HepG2 (cell line): ENCODE data around the gene NOXO1. TPM values are rescaled to one million over a fixed set of nuclear protein-coding genes. Genes with fewer than 3 reads are reported as not detected.

ENCODE experiments used
- ELF1 ChIP-seq: sonication (generic); formaldehyde crosslinking; IDR thresholded peaks from 2 replicates; pipeline ENCODE4 v1.4.0; 2020; ENCODE audit warnings: missing genetic modification reagents
- ELF4 ChIP-seq: sonication (generic); formaldehyde crosslinking; IDR thresholded peaks from 2 replicates; pipeline ENCODE4 v1.5.0; 2020; ENCODE audit warnings: missing genetic modification reagents, mild to moderate bottlenecking, moderate library complexity, borderline replicate concordance
- ETV6 ChIP-seq: sonication (generic); formaldehyde crosslinking; conservative IDR thresholded peaks from 2 replicates; pipeline ENCODE4 v1.4.0; 2020; ENCODE audit warnings: missing genetic modification reagents
- HMGA1 ChIP-seq: sonication (generic); formaldehyde crosslinking; conservative IDR thresholded peaks from 2 replicates; pipeline ENCODE4 v1.4.0; 2020; ENCODE audit warnings: missing genetic modification reagents
- HMGXB3 ChIP-seq: sonication (generic); formaldehyde crosslinking; IDR thresholded peaks from 2 replicates; pipeline ENCODE4 v1.4.0; 2020; ENCODE audit warnings: missing genetic modification reagents, borderline replicate concordance
- KAT8 ChIP-seq: IDR thresholded peaks from 2 replicates; pipeline ENCODE4 v1.6.1; 2016; ENCODE audit warnings: missing genetic modification reagents, missing compliant biosample characterization
- MLLT10 ChIP-seq: sonication (generic); formaldehyde crosslinking; IDR thresholded peaks from 2 replicates; pipeline ENCODE4 v1.4.0; 2020; ENCODE audit warnings: missing genetic modification reagents
- MYPOP ChIP-seq: sonication (generic); formaldehyde crosslinking; IDR thresholded peaks from 2 replicates; pipeline ENCODE4 v1.8.1; 2023; ENCODE audit warnings: mild to moderate bottlenecking, moderate library complexity, missing genetic modification reagents
- MZF1 ChIP-seq: sonication (generic); formaldehyde crosslinking; IDR thresholded peaks from 2 replicates; pipeline ENCODE4 v1.8.1; 2023; ENCODE audit warnings: mild to moderate bottlenecking, missing genetic modification reagents, borderline replicate concordance
- ZBTB21 ChIP-seq: sonication (generic); formaldehyde crosslinking; IDR thresholded peaks from 2 replicates; pipeline ENCODE4 v1.4.0; 2020; ENCODE audit warnings: missing genetic modification reagents
- ZNF3 ChIP-seq: IDR thresholded peaks from 2 replicates; pipeline ENCODE4 v1.7.0; 2017; ENCODE audit warnings: inconsistent platforms
- ZNF432 ChIP-seq: sonication (generic); formaldehyde crosslinking; IDR thresholded peaks from 2 replicates; pipeline ENCODE4 v1.5.0; 2020; ENCODE audit warnings: missing genetic modification reagents, mild to moderate bottlenecking, borderline replicate concordance
- ZNF570 ChIP-seq: sonication (generic); formaldehyde crosslinking; IDR thresholded peaks from 2 replicates; pipeline ENCODE4 v1.4.0; 2020; ENCODE audit warnings: mild to moderate bottlenecking, missing genetic modification reagents, borderline replicate concordance
- polyA plus RNA-seq, 8 experiments: library from polyadenylated mRNA; depleted of rRNA in 3 of 8; stranded (reverse) in 7 of 8; unstranded in 1 of 8; fragments of >200 nt; fragmentation: Illumina TruSeq in 4 of 8; extraction: Trizol in 4 of 8; gene quantifications; 2 replicates each; pipeline versions ENCODE4 v1.2.1 to v1.2.3, GENCODE V29; 2011 to 2016; ENCODE audit warnings: low read depth in 4 of 8, missing spikeins in 1 of 8, mixed read lengths in 1 of 8; ENCODE audit not compliant: insufficient read depth in 1 of 8
- total RNA-seq, 5 experiments: library from RNA; depleted of rRNA; stranded (reverse); fragments of >200 nt; fragmentation: Illumina TruSeq; extraction: Trizol; gene quantifications; 2 replicates each; pipeline ENCODE4 v1.2.3, GENCODE V29; 2016; ENCODE audit warnings: low read depth in 1 of 5
- TF ChIP-seq, protein P1 (sequence below): sonication (generic); formaldehyde crosslinking; IDR thresholded peaks from 2 replicates; pipeline ENCODE4 v1.5.0; 2020; ENCODE audit warnings: mild to moderate bottlenecking, missing genetic modification reagents
- TF ChIP-seq, protein P2 (sequence below): sonication (generic); formaldehyde crosslinking; IDR thresholded peaks from 2 replicates; pipeline ENCODE4 v1.8.1; 2022; ENCODE audit warnings: low read depth, mild to moderate bottlenecking, missing genetic modification reagents
- TF ChIP-seq, protein P3 (sequence below): sonication (generic); formaldehyde crosslinking; IDR thresholded peaks from 2 replicates; pipeline ENCODE4 v1.4.0; 2020; ENCODE audit warnings: missing genetic modification reagents

The NOXO1 gene
- total and polyA plus RNA-seq, 2 of the 13 experiments (the other 11 are each of a cell fraction or from before 2014, with no cell fraction given), result 0.69 to 1.4 TPM

- TF ChIP-seq MYPOP (CRISPR knock-in tag) (peak; percentile 73), ZNF570 (CRISPR knock-in tag) (no peak), ELF1 (peak; percentile 86), ZBTB21 (CRISPR knock-in tag) (peak; percentile 9; the same call in 1 of the 2 replicates), ZNF432 (CRISPR knock-in tag) (no peak), MZF1 (CRISPR knock-in tag) (peak; percentile 57; the same call in 1 of the 2 replicates), KAT8 (CRISPR knock-in tag) (peak; percentile 88), ZNF3 (no peak), HMGXB3 (CRISPR knock-in tag) (peak; percentile 100), ELF4 (CRISPR knock-in tag) (0 out of 2 replicates have a peak, but pooled peaks have one; percentile 73), ETV6 (CRISPR knock-in tag) (no peak), HMGA1 (CRISPR knock-in tag) (no peak), MLLT10 (CRISPR knock-in tag) (no peak)
- TF ChIP-seq, protein P1, sequence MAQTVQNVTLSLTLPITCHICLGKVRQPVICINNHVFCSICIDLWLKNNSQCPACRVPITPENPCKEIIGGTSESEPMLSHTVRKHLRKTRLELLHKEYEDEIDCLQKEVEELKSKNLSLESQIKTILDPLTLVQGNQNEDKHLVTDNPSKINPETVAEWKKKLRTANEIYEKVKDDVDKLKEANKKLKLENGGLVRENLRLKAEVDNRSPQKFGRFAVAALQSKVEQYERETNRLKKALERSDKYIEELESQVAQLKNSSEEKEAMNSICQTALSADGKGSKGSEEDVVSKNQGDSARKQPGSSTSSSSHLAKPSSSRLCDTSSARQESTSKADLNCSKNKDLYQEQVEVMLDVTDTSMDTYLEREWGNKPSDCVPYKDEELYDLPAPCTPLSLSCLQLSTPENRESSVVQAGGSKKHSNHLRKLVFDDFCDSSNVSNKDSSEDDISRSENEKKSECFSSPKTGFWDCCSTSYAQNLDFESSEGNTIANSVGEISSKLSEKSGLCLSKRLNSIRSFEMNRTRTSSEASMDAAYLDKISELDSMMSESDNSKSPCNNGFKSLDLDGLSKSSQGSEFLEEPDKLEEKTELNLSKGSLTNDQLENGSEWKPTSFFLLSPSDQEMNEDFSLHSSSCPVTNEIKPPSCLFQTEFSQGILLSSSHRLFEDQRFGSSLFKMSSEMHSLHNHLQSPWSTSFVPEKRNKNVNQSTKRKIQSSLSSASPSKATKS, result no peak
- TF ChIP-seq, protein P2, sequence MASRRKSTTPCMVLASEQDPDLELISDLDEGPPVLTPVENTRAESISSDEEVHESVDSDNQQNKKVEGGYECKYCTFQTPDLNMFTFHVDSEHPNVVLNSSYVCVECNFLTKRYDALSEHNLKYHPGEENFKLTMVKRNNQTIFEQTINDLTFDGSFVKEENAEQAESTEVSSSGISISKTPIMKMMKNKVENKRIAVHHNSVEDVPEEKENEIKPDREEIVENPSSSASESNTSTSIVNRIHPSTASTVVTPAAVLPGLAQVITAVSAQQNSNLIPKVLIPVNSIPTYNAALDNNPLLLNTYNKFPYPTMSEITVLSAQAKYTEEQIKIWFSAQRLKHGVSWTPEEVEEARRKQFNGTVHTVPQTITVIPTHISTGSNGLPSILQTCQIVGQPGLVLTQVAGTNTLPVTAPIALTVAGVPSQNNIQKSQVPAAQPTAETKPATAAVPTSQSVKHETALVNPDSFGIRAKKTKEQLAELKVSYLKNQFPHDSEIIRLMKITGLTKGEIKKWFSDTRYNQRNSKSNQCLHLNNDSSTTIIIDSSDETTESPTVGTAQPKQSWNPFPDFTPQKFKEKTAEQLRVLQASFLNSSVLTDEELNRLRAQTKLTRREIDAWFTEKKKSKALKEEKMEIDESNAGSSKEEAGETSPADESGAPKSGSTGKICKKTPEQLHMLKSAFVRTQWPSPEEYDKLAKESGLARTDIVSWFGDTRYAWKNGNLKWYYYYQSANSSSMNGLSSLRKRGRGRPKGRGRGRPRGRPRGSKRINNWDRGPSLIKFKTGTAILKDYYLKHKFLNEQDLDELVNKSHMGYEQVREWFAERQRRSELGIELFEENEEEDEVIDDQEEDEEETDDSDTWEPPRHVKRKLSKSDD (CRISPR knock-in tag), result no peak; the same call in 1 of the 2 replicates
- TF ChIP-seq, protein P3, sequence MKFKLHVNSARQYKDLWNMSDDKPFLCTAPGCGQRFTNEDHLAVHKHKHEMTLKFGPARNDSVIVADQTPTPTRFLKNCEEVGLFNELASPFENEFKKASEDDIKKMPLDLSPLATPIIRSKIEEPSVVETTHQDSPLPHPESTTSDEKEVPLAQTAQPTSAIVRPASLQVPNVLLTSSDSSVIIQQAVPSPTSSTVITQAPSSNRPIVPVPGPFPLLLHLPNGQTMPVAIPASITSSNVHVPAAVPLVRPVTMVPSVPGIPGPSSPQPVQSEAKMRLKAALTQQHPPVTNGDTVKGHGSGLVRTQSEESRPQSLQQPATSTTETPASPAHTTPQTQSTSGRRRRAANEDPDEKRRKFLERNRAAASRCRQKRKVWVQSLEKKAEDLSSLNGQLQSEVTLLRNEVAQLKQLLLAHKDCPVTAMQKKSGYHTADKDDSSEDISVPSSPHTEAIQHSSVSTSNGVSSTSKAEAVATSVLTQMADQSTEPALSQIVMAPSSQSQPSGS (CRISPR knock-in tag), result peak; percentile 58
Measured at GRCh38 chr16:1964506-1965395, 16.5 kb downstream of the NOXO1 start, which contains the start of gene RPS2 (continued).
